ENCODE data around the gene MKRN1. TPM values are rescaled to one million over a fixed set of nuclear protein-coding genes. Genes with fewer than 3 reads are reported as not detected.

The MKRN1 gene
- 10 to 100 TPM; 58.1 to 95.8 (median 79.5) TPM for total RNA-seq

- Histone ChIP-seq H3K4me3 (peak within 1 kb of the TSS; percentile 86), H3K4me1 (peaks cover 25% of the 10 kb centered on the region), H3K9me3 (no peaks in the 10 kb centered on the region), H3K27me3 (no peaks in the 10 kb centered on the region), H3K27ac (peak within 1 kb of the TSS; percentile 91), H3K36me3 (no peaks in the 10 kb centered on the region)
- TF ChIP-seq POLR2A (IDR thresholded peaks at IDR 0.05): peak in 1 of 2 donors; percentile 74
- no peak for TF ChIP-seq EP300 (IDR thresholded peaks at IDR 0.05)
- TF ChIP-seq CTCF (IDR thresholded peaks at IDR 0.05): no peak
- TF ChIP-seq POLR2AphosphoS5 (IDR thresholded peaks at IDR 0.05): peak in 1 of 3 donors; percentile 69
- DNase-seq (ENCODE audit: low spot score in 2 of 2): peak; percentile 95 to 97
- WGBS: 0% methylated on average over 17 of the region's 71 CpGs
These were observed at the start of gene MKRN1 for GRCh38 chr7:140479062-140479738. Gene MKRN1, minus strand, starts transcription at chr7:140479505. Its CDS starts 161 bp downstream, at chr7:140479344.

GRCh38 chr7:140526787-140527664 lies 47.7 kb upstream of the MKRN1 start:
- H3K36me3 ChIP-seq: no peaks in the 10 kb centered on the region
- no peak for TF ChIP-seq CTCF (IDR thresholded peaks at IDR 0.05)
- TF ChIP-seq EP300 (IDR thresholded peaks at IDR 0.05): no peak
- no peak for TF ChIP-seq POLR2A (IDR thresholded peaks at IDR 0.05)
- TF ChIP-seq POLR2AphosphoS5 (IDR thresholded peaks at IDR 0.05): no peak
- no peaks in the 10 kb centered on the region for H3K9me3 ChIP-seq
- peaks cover 7% of the 10 kb centered on the region for H3K4me1 ChIP-seq
- no peaks in the 10 kb centered on the region for H3K27me3 ChIP-seq
- no peak overlapping the region for H3K4me3 ChIP-seq
- no peak for DNase-seq (ENCODE audit: low spot score in 2 of 2)
- no peak overlapping the region for H3K27ac ChIP-seq
- 76% methylated on average over 24 of the region's 31 CpGs for WGBS

GRCh38 chr7:140526214-140526613 lies 46.9 kb upstream of the MKRN1 start:
- Histone ChIP-seq H3K27ac (no peak overlapping the region), H3K36me3 (peaks cover 4% of the 10 kb centered on the region), H3K9me3 (no peaks in the 10 kb centered on the region), H3K4me1 (peaks cover 7% of the 10 kb centered on the region), H3K4me3 (no peak overlapping the region), H3K27me3 (no peaks in the 10 kb centered on the region)
- TF ChIP-seq POLR2A (IDR thresholded peaks at IDR 0.05) (no peak), POLR2AphosphoS5 (IDR thresholded peaks at IDR 0.05) (no peak), EP300 (IDR thresholded peaks at IDR 0.05) (no peak), CTCF (IDR thresholded peaks at IDR 0.05) (no peak)
- DNase-seq (ENCODE audit: low spot score in 2 of 2): no peak
- WGBS: 74% methylated on average over 7 of the region's 9 CpGs

- H3K27me3 ChIP-seq: no peaks in the 10 kb centered on the region
- H3K4me3 ChIP-seq: no peak overlapping the region
- H3K36me3 ChIP-seq: peaks cover 4% of the 10 kb centered on the region
- H3K27ac ChIP-seq: no peak overlapping the region
- WGBS: 90% methylated on average over 9 of the region's 10 CpGs
- DNase-seq (ENCODE audit: low spot score in 2 of 2): no peak
- peaks cover 7% of the 10 kb centered on the region for H3K4me1 ChIP-seq
- no peak for TF ChIP-seq POLR2A (IDR thresholded peaks at IDR 0.05)
- TF ChIP-seq POLR2AphosphoS5 (IDR thresholded peaks at IDR 0.05): no peak
- no peak for TF ChIP-seq EP300 (IDR thresholded peaks at IDR 0.05)
- TF ChIP-seq CTCF (IDR thresholded peaks at IDR 0.05): no peak
- no peaks in the 10 kb centered on the region for H3K9me3 ChIP-seq
These were observed 46.4 kb upstream of the MKRN1 start for GRCh38 chr7:140525743-140526142.

- Histone ChIP-seq H3K27me3 (no peaks in the 10 kb centered on the region), H3K36me3 (peaks cover 4% of the 10 kb centered on the region), H3K9me3 (no peaks in the 10 kb centered on the region), H3K4me3 (no peak overlapping the region), H3K4me1 (peaks cover 20% of the 10 kb centered on the region), H3K27ac (no peak overlapping the region)
- TF ChIP-seq CTCF (IDR thresholded peaks at IDR 0.05) (no peak), POLR2AphosphoS5 (IDR thresholded peaks at IDR 0.05) (no peak), EP300 (IDR thresholded peaks at IDR 0.05) (no peak), POLR2A (IDR thresholded peaks at IDR 0.05) (no peak)
- WGBS: 95% methylated on average over 2 of the region's 3 CpGs
- no peak for DNase-seq (ENCODE audit: low spot score in 2 of 2)
These were observed 42.1 kb upstream of the MKRN1 start for GRCh38 chr7:140521421-140521820.

Data from suprapubic skin (tissue), 4 donors.